Heart left ventricle (tissue), 13 donors: ENCODE results near the gene TNRC6A.

ENCODE experiments used
- POLR2A ChIP-seq, 2 donors: fragments of 450-650 bp; IDR thresholded peaks; one replicate each; pipeline ENCODE4 v1.6.1; 2017; ENCODE audit warnings: antibody characterized with exemption in 2 of 2, mild to moderate bottlenecking in 2 of 2, moderate library complexity in 2 of 2
- TF ChIP-seq, protein P1 (sequence below), 12 donors: fragments of 200-600 bp; sonication (generic) in 4 of 12; IDR thresholded peaks; one replicate each; pipeline versions ENCODE4 v1.5.0 to v1.8.0; 2018 to 2022; ENCODE audit warnings: antibody characterized with exemption in 12 of 12, mild to moderate bottlenecking in 5 of 12
- donor health status: ischemic (EF 13 %, LVEDD 7.1; RV severe dilation, severe dysfunction).
- donor health status: DM: no; HTN: yes; CAD: no.
- donor health status: DM: no; HTN: no; CAD: no.
- donor health status: ischemic (EF 25% LVEDD 6.9; RV normal size, moderate dysfunction).
- donor health status: ischemic (EF 25% LVEDD 5.7; RV mildly dilated, moderate dysfunction).
- donor health status: ischemic (EF 35%, LVEDD 5.7; RV mildly dilated, moderate dysfunction).
- donor health status: nonischemic (EF 11% LVEDD 7.7; RV severe dilation, severe dysfunction).
- donor health status: DM: yes; HTN: yes; CAD: no.
- donor health status: PGD.
- donor health status: ischemic (EF 29% LVEDD 5.4; RV normal size, mild dysfunction).
- donor health status: nonischemic (EF 23%, LVEDD 6.1; RV moderate dilation, normal function).

DNA sequence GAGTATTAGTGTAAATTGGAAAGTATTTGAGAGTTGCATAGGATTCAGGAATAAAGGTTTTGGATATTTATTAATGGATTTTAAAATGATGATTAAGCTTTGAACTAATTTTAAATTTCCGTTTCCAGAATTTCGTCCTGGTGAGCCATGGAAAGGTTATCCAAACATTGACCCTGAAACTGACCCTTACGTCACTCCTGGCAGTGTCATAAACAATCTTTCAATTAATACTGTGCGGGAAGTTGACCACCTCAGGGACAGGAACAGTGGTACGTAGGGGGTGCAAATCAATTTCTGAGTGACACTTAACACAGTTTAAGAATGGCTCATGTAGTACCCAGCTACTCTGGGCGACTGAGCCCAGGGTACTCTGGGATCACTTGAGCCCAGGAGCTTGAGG, 87.2 kb downstream of the TNRC6A start:
- TF ChIP-seq, protein P1, sequence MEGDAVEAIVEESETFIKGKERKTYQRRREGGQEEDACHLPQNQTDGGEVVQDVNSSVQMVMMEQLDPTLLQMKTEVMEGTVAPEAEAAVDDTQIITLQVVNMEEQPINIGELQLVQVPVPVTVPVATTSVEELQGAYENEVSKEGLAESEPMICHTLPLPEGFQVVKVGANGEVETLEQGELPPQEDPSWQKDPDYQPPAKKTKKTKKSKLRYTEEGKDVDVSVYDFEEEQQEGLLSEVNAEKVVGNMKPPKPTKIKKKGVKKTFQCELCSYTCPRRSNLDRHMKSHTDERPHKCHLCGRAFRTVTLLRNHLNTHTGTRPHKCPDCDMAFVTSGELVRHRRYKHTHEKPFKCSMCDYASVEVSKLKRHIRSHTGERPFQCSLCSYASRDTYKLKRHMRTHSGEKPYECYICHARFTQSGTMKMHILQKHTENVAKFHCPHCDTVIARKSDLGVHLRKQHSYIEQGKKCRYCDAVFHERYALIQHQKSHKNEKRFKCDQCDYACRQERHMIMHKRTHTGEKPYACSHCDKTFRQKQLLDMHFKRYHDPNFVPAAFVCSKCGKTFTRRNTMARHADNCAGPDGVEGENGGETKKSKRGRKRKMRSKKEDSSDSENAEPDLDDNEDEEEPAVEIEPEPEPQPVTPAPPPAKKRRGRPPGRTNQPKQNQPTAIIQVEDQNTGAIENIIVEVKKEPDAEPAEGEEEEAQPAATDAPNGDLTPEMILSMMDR (IDR thresholded peaks at IDR 0.05): no peak
- TF ChIP-seq POLR2A (IDR thresholded peaks at IDR 0.05): no peak
